Kidney (tissue), 14 donors: ENCODE data around the gene LMO3. TPM values are rescaled to one million over a fixed set of nuclear protein-coding genes. Genes with fewer than 3 reads are reported as not detected.

Experiments used
- DNase-seq, 5 donors: peaks; one replicate each; pipeline ENCODE4 v3.0.0-alpha.2; 2013 to 2020
- FAIRE-seq: peaks from 2 replicates; lab custom pipeline; 2012; peaks lifted over from hg19 to GRCh38; lab: Jason Lieb, UNC
- H3K27ac ChIP-seq, 2 donors: one replicate each; pipeline ENCODE4 v1.7.0; 2013; ENCODE audit warnings: low read depth in 2 of 2, low read length in 2 of 2, inconsistent platforms in 1 of 2
- H3K27me3 ChIP-seq: one replicate; pipeline ENCODE4 v1.7.1; 2013; ENCODE audit warnings: low read length, inconsistent platforms; ENCODE audit not compliant: control insufficient read depth, insufficient read depth
- H3K36me3 ChIP-seq, 3 donors: one replicate each; pipeline versions ENCODE4 v1.7.0 to v1.7.1; 2013; ENCODE audit warnings: low read length in 3 of 3, control low read depth in 1 of 3, inconsistent platforms in 1 of 3; ENCODE audit not compliant: insufficient read depth in 3 of 3, control insufficient read depth in 2 of 3
- H3K4me1 ChIP-seq, 3 donors: one replicate each; pipeline versions ENCODE4 v1.7.0 to v1.7.1; 2013; ENCODE audit warnings: low read length in 3 of 3, inconsistent platforms in 1 of 3, low read depth in 1 of 3; ENCODE audit not compliant: control insufficient read depth in 2 of 3, insufficient read depth in 2 of 3
- H3K4me3 ChIP-seq, 3 donors: one replicate each; pipeline versions ENCODE4 v1.7.0 to v1.8.1; 2013; ENCODE audit warnings: low read length in 3 of 3, control low read depth in 1 of 3, inconsistent platforms in 1 of 3
- H3K9ac ChIP-seq, 3 donors: one replicate each; pipeline versions ENCODE4 v1.7.0 to v1.7.1; 2013; ENCODE audit warnings: low read length in 3 of 3, control low read depth in 1 of 3, inconsistent platforms in 1 of 3
- H3K9me3 ChIP-seq, 3 donors: one replicate each; pipeline versions ENCODE4 v1.7.0 to v1.7.1; 2013; ENCODE audit warnings: low read length in 3 of 3, control low read depth in 1 of 3, inconsistent platforms in 1 of 3; ENCODE audit not compliant: control insufficient read depth in 2 of 3, insufficient read depth in 1 of 3
- CTCF ChIP-seq: IDR thresholded peaks from 3 replicates; pipeline ENCODE4 v1.5.1; 2012; ENCODE audit warnings: mild to moderate bottlenecking, moderate library complexity, borderline replicate concordance; ENCODE audit not compliant: insufficient read depth; ENCODE audit errors: extremely low read depth
- intact Hi-C: fragments of 100-400 bp; cut with DNase I; formaldehyde crosslinking; loops from one replicate; pipeline ENCODE4 v1.11.1; 2022
- polyA plus RNA-seq: library from polyadenylated mRNA; stranded (reverse); fragments of 350-450 nt; fragmentation: Illumina TruSeq; extraction: RNeasy Lipid Tissue Mini Kit (QIAGEN cat#74804); gene quantifications from one replicate; pipeline ENCODE4 v1.2.3, GENCODE V29; 2014; ENCODE audit warnings: low read depth, low replicate concordance; ENCODE audit not compliant: insufficient read depth
- total RNA-seq: library from RNA; stranded (reverse); fragmentation: NEBNext Ultra II Directional; extraction: Animal tissue kit (Norgen Biotek cat#: 25700); gene quantifications from one replicate; pipeline ENCODE4 v1.2.1, GENCODE V29; 2021
- donor health status: control.
- donor health status: control.
- donor health status: control.
- donor health status: control.
- donor health status: control.
- donor health status: DM: yes; HTN: yes; CAD: no.
- donor health status: Normal renal cell carcinoma (clear cell type).

LMO3 gene
- total and polyA plus RNA-seq, 2 donors from 2014 or later: 3.7 to 4.6 TPM

- Histone ChIP-seq H3K4me3 (no peak overlapping the region), H3K9ac (no peak overlapping the region), H3K9me3 (no peaks in the 10 kb centered on the region), H3K27ac (no peak overlapping the region), H3K27me3 (no peaks in the 10 kb centered on the region), H3K36me3 (no peaks in the 10 kb centered on the region), H3K4me1 (no peaks in the 10 kb centered on the region)
- no peak for TF ChIP-seq CTCF
- intact Hi-C loops: no loop called here
- FAIRE-seq: no peak
- DNase-seq: no peak
Measured at GRCh38 chr12:16579041-16579440, 26.9 kb downstream of the LMO3 start.

- FAIRE-seq (no peak), DNase-seq (peak in 4 of 5 donors; percentile 33 to 53 (median 40))
- Histone ChIP-seq H3K27ac (no peak overlapping the region), H3K27me3 (no peaks in the 10 kb centered on the region), H3K4me1 (no peaks in the 10 kb centered on the region), H3K9ac (no peak overlapping the region), H3K36me3 (no peaks in the 10 kb centered on the region), H3K9me3 (no peaks in the 10 kb centered on the region), H3K4me3 (no peak overlapping the region)
- intact Hi-C loops: no loop called here
- no peak for TF ChIP-seq CTCF
Measured at GRCh38 chr12:16573398-16574077, 32.4 kb downstream of the LMO3 start.

GRCh38 chr12:16568873-16569272 is 37.1 kb downstream of the LMO3 start:
- FAIRE-seq (no peak), DNase-seq (no peak)
- H3K4me3 ChIP-seq: no peak overlapping the region
- H3K4me1 ChIP-seq: no peaks in the 10 kb centered on the region
- intact Hi-C loops: no loop called here
- no peaks in the 10 kb centered on the region for H3K27me3 ChIP-seq
- no peaks in the 10 kb centered on the region for H3K36me3 ChIP-seq
- H3K9ac ChIP-seq: no peak overlapping the region
- H3K9me3 ChIP-seq: no peaks in the 10 kb centered on the region
- TF ChIP-seq CTCF: no peak
- no peak overlapping the region for H3K27ac ChIP-seq

- Histone ChIP-seq H3K9ac (no peak overlapping the region), H3K4me1 (no peaks in the 10 kb centered on the region), H3K27ac (no peak overlapping the region), H3K4me3 (no peak overlapping the region), H3K27me3 (no peaks in the 10 kb centered on the region), H3K36me3 (no peaks in the 10 kb centered on the region), H3K9me3 (no peaks in the 10 kb centered on the region)
- intact Hi-C loops: no loop called here
- TF ChIP-seq CTCF: no peak
- DNase-seq (no peak), FAIRE-seq (no peak)
Measured at GRCh38 chr12:16564675-16565074, 41.3 kb downstream of the LMO3 start.
